Uterus (tissue), 4 donors: ENCODE results near the gene SNRPD3. TPM values are rescaled to one million over a fixed set of nuclear protein-coding genes. Genes with fewer than 3 reads are reported as not detected.
"Not testable (repeated sequence)": the region's sequence is repeated elsewhere in the genome, so short reads cannot be mapped to it uniquely, and the experiment has no call there.

ENCODE experiments used
- DNase-seq, 2 donors: peaks; one replicate each; pipeline ENCODE4 v3.0.0-alpha.2; 2019 to 2020
- H3K27ac ChIP-seq, 2 donors: fragments of 200-600 bp; sonication (generic); 1 replicate in 1 of 2; 2 replicates in 1 of 2; pipeline ENCODE4 v1.5.1; 2016 to 2018
- H3K27me3 ChIP-seq, 2 donors: fragments of 200-600 bp; sonication (generic); one replicate each; pipeline ENCODE4 v1.5.1; 2018 to 2019; ENCODE audit warnings: control low read depth in 1 of 2
- H3K36me3 ChIP-seq, 2 donors: fragments of 200-600 bp; sonication (generic); one replicate each; pipeline ENCODE4 v1.5.1; 2019; ENCODE audit warnings: control low read depth in 1 of 2
- H3K4me1 ChIP-seq, 2 donors: fragments of 200-600 bp; sonication (generic); one replicate each; pipeline ENCODE4 v1.5.1; 2018 to 2019; ENCODE audit warnings: control low read depth in 1 of 2
- H3K4me3 ChIP-seq, 2 donors: fragments of 200-600 bp; sonication (generic); 1 replicate in 1 of 2; 2 replicates in 1 of 2; pipeline ENCODE4 v1.5.1; 2018 to 2019; ENCODE audit warnings: mild to moderate bottlenecking in 1 of 2
- H3K9me3 ChIP-seq, 2 donors: fragments of 200-600 bp; sonication (generic); one replicate each; pipeline ENCODE4 v1.5.1; 2019; ENCODE audit warnings: control low read depth in 1 of 2
- intact Hi-C: fragments of 100-400 bp; cut with DNase I; formaldehyde crosslinking; loops from one replicate; pipeline ENCODE4 v1.15.1; 2023; ENCODE audit warnings: low total_unique reads
- total RNA-seq, 4 donors: library from RNA; depleted of rRNA in 3 of 4; stranded (reverse); fragments of >200 nt in 3 of 4; gene quantifications; one replicate each; pipeline versions ENCODE4 v1.1.0 to v1.2.4, GENCODE V29; 2014 to 2023
- donor health status: DM: yes; HTN: yes; CAD: no.

The SNRPD3 gene
- total RNA-seq, 4 donors from 2014 or later, result 42.6 to 189 (median 85.1) TPM

- H3K4me3 ChIP-seq, H3K9me3 ChIP-seq, H3K4me1 ChIP-seq, H3K36me3 ChIP-seq, intact Hi-C loops, H3K27me3 ChIP-seq, H3K27ac ChIP-seq, DNase-seq: not testable (repeated sequence)
Measured at GRCh38 chr22:24606340-24606739, 50.5 kb downstream of the SNRPD3 start.

- H3K27me3 ChIP-seq, H3K27ac ChIP-seq, H3K4me3 ChIP-seq, intact Hi-C loops, H3K9me3 ChIP-seq, H3K36me3 ChIP-seq, DNase-seq, H3K4me1 ChIP-seq: not testable (repeated sequence)
Measured at GRCh38 chr22:24607429-24607983, 51.7 kb downstream of the SNRPD3 start.

GRCh38 chr22:24608327-24608726, 52.5 kb downstream of the SNRPD3 start:
- H3K4me1 ChIP-seq, H3K9me3 ChIP-seq, DNase-seq, H3K27ac ChIP-seq, H3K27me3 ChIP-seq, H3K4me3 ChIP-seq, H3K36me3 ChIP-seq, intact Hi-C loops: not testable (repeated sequence)

GRCh38 chr22:24609888-24610287, 54.1 kb downstream of the SNRPD3 start:
- not testable (repeated sequence) for H3K4me3 ChIP-seq, DNase-seq

GRCh38 chr22:24614794-24615193, 59.0 kb downstream of the SNRPD3 start:
- H3K27ac ChIP-seq, H3K36me3 ChIP-seq, intact Hi-C loops, H3K9me3 ChIP-seq, H3K27me3 ChIP-seq, H3K4me1 ChIP-seq, H3K4me3 ChIP-seq, DNase-seq: not testable (repeated sequence)

More at GRCh38 chr22:24609888-24610287, 54.1 kb downstream of the SNRPD3 start:
- H3K27me3 ChIP-seq, H3K36me3 ChIP-seq, H3K27ac ChIP-seq, H3K9me3 ChIP-seq, intact Hi-C loops, H3K4me1 ChIP-seq: not testable (repeated sequence)

- H3K27me3 ChIP-seq, DNase-seq, H3K27ac ChIP-seq, H3K4me3 ChIP-seq, H3K36me3 ChIP-seq, H3K4me1 ChIP-seq, intact Hi-C loops, H3K9me3 ChIP-seq: not testable (repeated sequence)
Measured at GRCh38 chr22:24621244-24621643, 65.4 kb downstream of the SNRPD3 start.

- H3K36me3 ChIP-seq, H3K27ac ChIP-seq, intact Hi-C loops, H3K4me1 ChIP-seq, H3K27me3 ChIP-seq, H3K4me3 ChIP-seq, H3K9me3 ChIP-seq, DNase-seq: not testable (repeated sequence)
Measured at GRCh38 chr22:24622596-24622995, 66.8 kb downstream of the SNRPD3 start.

Other genes starting within 250 kb of the SNRPD3 start
- 1 to 10 TPM in 3 of 4 donors, not detected in 1; 3.3 to 9.9 (median 8.9) TPM for gene ADORA2A, start 128.4 kb upstream of the SNRPD3 start, total RNA-seq
- 1 to 10 TPM in 1 of 4 donors, under 1 TPM in 1, not detected in 2; 0.83 to 2.7 TPM for gene UPB1, start 60.7 kb upstream of the SNRPD3 start, total RNA-seq
- gene GUCD1, start 861 bp upstream of the SNRPD3 start, total RNA-seq, result 10 to 100 TPM; 26.4 to 68.2 (median 44.9) TPM
- 10 to 100 TPM in 2 of 4 donors, 1 to 10 TPM in 1, under 1 TPM in 1; 0.88 to 16.2 (median 8.2) TPM for gene LRRC75B, start 37.1 kb downstream of the SNRPD3 start, total RNA-seq
- 1 to 10 TPM in 2 of 4 donors, not detected in 2; 4.1 to 9.6 TPM for gene GGT1, start 47.2 kb downstream of the SNRPD3 start, total RNA-seq
- gene PIWIL3, start 218.7 kb downstream of the SNRPD3 start, total RNA-seq, result not detected